Measurements from ENCODE around the gene EPC1.
"Not testable (repeated sequence)": the region's sequence is repeated elsewhere in the genome, so short reads cannot be mapped to it uniquely, and the experiment has no call there.

The EPC1 gene

DNA sequence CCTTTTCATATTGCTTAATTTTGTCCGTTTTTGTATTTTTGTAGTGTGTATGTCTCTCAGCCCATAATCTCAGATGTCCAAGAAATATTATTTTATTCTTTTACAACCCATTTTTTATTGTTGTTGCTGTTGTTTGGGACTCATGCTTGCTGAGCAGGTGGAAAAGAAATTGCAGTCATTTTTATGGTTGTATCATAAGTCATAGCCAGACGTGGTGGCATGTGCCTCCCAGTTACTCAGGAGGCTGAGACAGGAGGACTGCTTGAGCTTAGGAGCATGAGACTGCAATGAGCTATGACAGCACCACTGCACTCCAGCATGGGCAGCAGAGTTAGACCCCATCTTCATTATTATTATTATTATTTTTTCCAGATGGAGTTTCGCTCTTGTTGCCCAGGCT lies 117.8 kb downstream of the EPC1 start:
- DNase-seq: no peak

DNA sequence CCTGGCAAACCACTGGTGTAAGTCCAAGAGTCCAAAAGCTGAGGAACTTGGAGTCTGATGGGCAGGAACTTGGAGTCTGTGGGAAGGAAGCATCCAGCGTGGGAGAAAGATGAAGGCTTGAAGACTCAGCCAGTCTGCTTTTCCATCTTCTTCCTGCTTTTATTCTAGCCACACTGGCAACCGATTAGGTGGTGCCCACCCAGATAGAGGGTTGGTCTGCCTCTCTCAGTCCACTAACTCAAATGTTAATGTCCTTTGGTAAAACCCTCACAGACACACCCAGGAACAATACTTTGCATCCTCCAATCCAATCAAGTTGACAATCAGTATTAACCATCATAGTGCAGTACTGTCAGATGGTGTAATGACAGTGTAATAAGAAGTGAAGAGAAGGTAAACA lies 119.2 kb downstream of the EPC1 start:
- DNase-seq: no peak

DNA sequence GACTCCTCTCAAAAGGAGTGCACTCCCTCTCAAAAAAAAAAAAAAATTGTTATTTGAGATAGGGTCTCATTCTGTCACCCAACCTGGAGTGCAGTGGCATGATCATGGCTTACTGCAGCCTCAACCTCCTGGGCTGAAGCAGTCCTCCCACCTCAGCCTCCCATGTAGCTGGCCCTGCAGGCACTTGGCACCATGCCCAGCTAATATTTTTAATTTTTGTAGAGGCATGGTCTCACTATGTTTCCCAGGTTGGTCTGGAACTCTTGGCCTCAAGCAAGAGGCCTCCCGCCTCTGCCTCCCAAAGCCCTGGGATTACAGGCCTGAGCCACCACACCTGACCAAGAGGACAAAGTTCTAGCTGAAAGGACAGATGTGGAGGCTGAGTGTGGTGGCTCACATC lies 120.3 kb downstream of the EPC1 start:
- no peak for DNase-seq

DNA sequence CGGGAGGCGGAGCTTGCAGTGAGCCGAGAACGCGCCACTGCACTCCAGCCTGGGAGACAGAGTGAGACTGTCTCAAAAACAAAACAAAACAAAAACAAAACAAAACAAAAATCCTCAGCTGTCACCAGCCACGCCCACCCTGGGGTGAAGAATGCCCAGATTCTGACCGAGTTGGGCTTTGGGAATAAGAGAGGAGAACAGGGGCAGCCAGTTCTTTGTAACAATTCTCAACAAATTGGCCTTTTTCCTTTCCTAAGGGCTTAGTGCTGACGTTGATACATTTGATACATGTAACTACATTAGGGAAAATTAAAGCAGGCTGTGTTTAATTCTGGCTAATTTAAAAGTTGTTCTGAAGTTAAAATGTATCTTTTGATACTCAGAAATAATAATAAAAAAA lies 121.0 kb downstream of the EPC1 start:
- no peak for DNase-seq

DNA sequence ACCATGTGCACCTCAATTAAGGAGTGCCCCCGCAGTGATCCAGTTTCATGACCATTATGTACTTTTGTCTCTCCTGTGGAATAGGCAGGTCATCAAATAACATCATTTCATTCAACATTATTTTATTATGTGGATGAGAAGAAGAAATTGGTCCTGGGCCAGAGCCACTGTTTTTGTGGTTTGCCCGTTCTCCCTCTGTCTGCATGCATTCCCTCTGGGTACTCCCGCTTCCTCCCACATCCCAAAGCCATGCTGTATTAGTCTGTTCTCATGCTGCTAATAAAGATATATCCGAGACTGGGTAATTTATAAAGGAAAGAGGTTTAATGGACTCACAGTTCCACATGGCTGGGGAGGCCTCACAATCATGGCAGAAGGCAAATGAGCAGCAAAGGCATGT lies 124.6 kb downstream of the EPC1 start:
- not testable (repeated sequence) for DNase-seq

DNA sequence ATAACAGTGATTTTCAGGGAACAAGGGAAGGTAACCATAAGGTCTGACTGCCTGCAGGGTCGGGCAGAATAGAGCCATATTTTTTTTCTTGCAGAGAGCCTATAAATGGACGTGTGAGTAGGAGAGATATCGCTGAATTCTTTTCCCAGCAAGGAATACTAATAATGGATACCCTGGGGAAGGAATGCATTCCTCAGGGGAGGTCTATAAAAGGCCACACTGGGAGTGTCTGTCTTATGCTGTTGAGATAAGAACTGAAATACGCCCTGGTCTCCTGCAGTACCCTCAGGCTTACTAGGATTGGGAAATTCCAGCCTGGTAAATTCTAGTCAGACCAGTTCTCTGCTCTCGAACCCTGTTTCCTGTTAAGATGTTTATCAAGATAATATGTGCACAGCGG lies 127.8 kb downstream of the EPC1 start:
- not testable (repeated sequence) for DNase-seq

DNA sequence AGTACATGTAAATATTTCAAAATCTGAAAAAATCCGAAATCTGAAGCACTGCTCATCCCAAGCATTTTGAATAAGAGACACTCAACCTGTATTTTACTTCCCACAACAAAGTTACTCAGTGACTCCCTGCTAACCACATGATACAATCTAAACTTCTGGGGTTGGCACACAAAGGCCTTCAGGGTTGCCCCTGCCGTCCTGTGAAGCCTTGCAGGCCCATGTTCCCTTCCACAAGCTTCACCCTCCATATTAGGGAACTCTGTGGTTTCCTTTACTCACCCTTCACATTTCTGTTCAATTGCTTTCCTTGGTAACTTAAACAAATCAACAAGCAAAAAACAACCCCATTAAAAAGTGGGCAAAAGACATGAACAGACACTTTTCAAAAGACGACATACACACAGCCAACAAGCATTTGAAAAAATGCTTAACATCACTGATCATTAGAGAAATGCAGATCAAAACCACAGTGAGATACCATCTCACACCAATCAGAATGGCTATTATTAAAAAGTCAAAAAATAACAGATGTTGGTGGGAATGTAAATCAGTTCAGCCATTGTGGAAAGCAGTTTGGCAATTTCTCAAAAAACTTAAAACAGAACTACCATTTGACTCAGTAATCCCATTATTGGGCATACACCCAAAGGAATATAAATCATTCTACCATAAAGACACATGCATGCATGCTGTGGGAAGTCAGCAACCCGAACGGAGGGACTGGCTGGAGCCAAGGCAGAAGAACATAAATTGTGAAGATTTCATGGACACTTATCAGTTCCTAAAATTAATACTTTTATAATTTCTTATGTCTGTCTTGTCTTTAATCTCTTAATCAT lies 128.5 kb downstream of the EPC1 start:
- DNase-seq: not testable (repeated sequence)
